DOHH2 (cell line): Measurements from ENCODE around the gene TUBB4A.

Experiments
- CTCF ChIP-seq: fragments of 200-600 bp; sonication (generic); IDR thresholded peaks from one replicate; pipeline ENCODE4 v1.5.1; 2014; ENCODE audit warnings: antibody characterized with exemption, mild to moderate bottlenecking, low read depth, low read length; ENCODE audit not compliant: poor library complexity, severe bottlenecking
- EZH2phosphoT487 ChIP-seq: fragments of 200-600 bp; sonication (generic); IDR thresholded peaks from 2 replicates; pipeline ENCODE4 v1.6.1; 2017; ENCODE audit warnings: borderline replicate concordance, mild to moderate bottlenecking, antibody characterized with exemption, low read length, moderate library complexity, mixed read lengths

GRCh38 chr19:6476896-6477431 lies 25.1 kb downstream of the TUBB4A start:
- TF ChIP-seq CTCF (no peak), EZH2phosphoT487 (no peak)
